Stomach smooth muscle (tissue), 2 donors: ENCODE results near the gene SMR3B.

Experiments used
- H3K27ac ChIP-seq: one replicate; pipeline ENCODE4 v1.7.0; 2013; ENCODE audit warnings: mild to moderate bottlenecking, low read length, inconsistent platforms
- H3K27me3 ChIP-seq, 2 donors: one replicate each; pipeline ENCODE4 v1.7.0; 2013; ENCODE audit warnings: low read length in 2 of 2; ENCODE audit not compliant: insufficient read depth in 2 of 2, control insufficient read depth in 1 of 2
- H3K36me3 ChIP-seq, 2 donors: one replicate each; pipeline ENCODE4 v1.7.0; 2013; ENCODE audit warnings: low read length in 2 of 2; ENCODE audit not compliant: control insufficient read depth in 2 of 2, insufficient read depth in 2 of 2
- H3K4me1 ChIP-seq: one replicate; pipeline ENCODE4 v1.7.0; 2013; ENCODE audit warnings: low read length; ENCODE audit not compliant: control insufficient read depth, insufficient read depth
- H3K4me3 ChIP-seq, 2 donors: one replicate each; pipeline ENCODE4 v1.7.0; 2013; ENCODE audit warnings: low read length in 2 of 2
- H3K9ac ChIP-seq, 2 donors: one replicate each; pipeline ENCODE4 v1.7.0; 2013; ENCODE audit warnings: low read length in 2 of 2, mild to moderate bottlenecking in 1 of 2
- H3K9me3 ChIP-seq, 2 donors: one replicate each; pipeline ENCODE4 v1.7.0; 2013; ENCODE audit warnings: low read length in 2 of 2; ENCODE audit not compliant: control insufficient read depth in 2 of 2
- donor health status: healthy.
- donor health status: Pancreatic carcinoma.

Gene SMR3B

GRCh38 chr4:70372760-70373159 is 10.2 kb upstream of the SMR3B start:
- Histone ChIP-seq H3K27me3 (no peaks in the 10 kb centered on the region), H3K36me3 (no peaks in the 10 kb centered on the region), H3K9me3 (no peaks in the 10 kb centered on the region), H3K27ac (no peak overlapping the region), H3K9ac (no peak overlapping the region), H3K4me3 (no peak overlapping the region), H3K4me1 (no peaks in the 10 kb centered on the region)

- Histone ChIP-seq H3K9ac (no peak overlapping the region), H3K36me3 (no peaks in the 10 kb centered on the region), H3K4me1 (no peaks in the 10 kb centered on the region), H3K4me3 (no peak overlapping the region), H3K27ac (no peak overlapping the region), H3K9me3 (no peaks in the 10 kb centered on the region), H3K27me3 (no peaks in the 10 kb centered on the region)
Measured at GRCh38 chr4:70380578-70380977, 2.4 kb upstream of the SMR3B start.

GRCh38 chr4:70392057-70392776 is 9.3 kb downstream of the SMR3B start:
- H3K27me3 ChIP-seq = no peaks in the 10 kb centered on the region
- no peak overlapping the region for H3K4me3 ChIP-seq
- no peaks in the 10 kb centered on the region for H3K36me3 ChIP-seq
- no peaks in the 10 kb centered on the region for H3K4me1 ChIP-seq
- H3K9ac ChIP-seq = no peak overlapping the region
- no peak overlapping the region for H3K27ac ChIP-seq
- no peaks in the 10 kb centered on the region for H3K9me3 ChIP-seq

- Histone ChIP-seq H3K4me3 (no peak within 1 kb of the TSS), H3K36me3 (no peaks in the 10 kb centered on the region), H3K4me1 (no peaks in the 10 kb centered on the region), H3K9me3 (no peaks in the 10 kb centered on the region), H3K9ac (no peak within 1 kb of the TSS), H3K27ac (no peak within 1 kb of the TSS), H3K27me3 (no peaks in the 10 kb centered on the region)
Measured at GRCh38 chr4:70397580-70397979, 14.6 kb downstream of the SMR3B start, which contains the start of gene OPRPN. TSS of gene OPRPN (plus strand) at chr4:70397940. CDS start at chr4:70399286, 1,346 bp downstream.

GRCh38 chr4:70399319-70399718 is 16.4 kb downstream of the SMR3B start:
- no peak overlapping the region for H3K4me3 ChIP-seq
- no peaks in the 10 kb centered on the region for H3K36me3 ChIP-seq
- H3K27ac ChIP-seq = no peak overlapping the region
- H3K4me1 ChIP-seq = no peaks in the 10 kb centered on the region
- H3K27me3 ChIP-seq = no peaks in the 10 kb centered on the region
- H3K9me3 ChIP-seq = no peaks in the 10 kb centered on the region
- no peak overlapping the region for H3K9ac ChIP-seq

GRCh38 chr4:70402762-70403161 is 19.8 kb downstream of the SMR3B start:
- no peak overlapping the region for H3K27ac ChIP-seq
- no peak overlapping the region for H3K9ac ChIP-seq
- no peaks in the 10 kb centered on the region for H3K27me3 ChIP-seq
- H3K36me3 ChIP-seq = no peaks in the 10 kb centered on the region
- no peaks in the 10 kb centered on the region for H3K4me1 ChIP-seq
- no peaks in the 10 kb centered on the region for H3K9me3 ChIP-seq
- no peak overlapping the region for H3K4me3 ChIP-seq

- Histone ChIP-seq H3K4me1 (no peaks in the 10 kb centered on the region), H3K27me3 (no peaks in the 10 kb centered on the region), H3K36me3 (no peaks in the 10 kb centered on the region), H3K9ac (no peak overlapping the region), H3K27ac (no peak overlapping the region), H3K4me3 (no peak overlapping the region), H3K9me3 (no peaks in the 10 kb centered on the region)
Measured at GRCh38 chr4:70405765-70406164, 22.8 kb downstream of the SMR3B start.

DNA sequence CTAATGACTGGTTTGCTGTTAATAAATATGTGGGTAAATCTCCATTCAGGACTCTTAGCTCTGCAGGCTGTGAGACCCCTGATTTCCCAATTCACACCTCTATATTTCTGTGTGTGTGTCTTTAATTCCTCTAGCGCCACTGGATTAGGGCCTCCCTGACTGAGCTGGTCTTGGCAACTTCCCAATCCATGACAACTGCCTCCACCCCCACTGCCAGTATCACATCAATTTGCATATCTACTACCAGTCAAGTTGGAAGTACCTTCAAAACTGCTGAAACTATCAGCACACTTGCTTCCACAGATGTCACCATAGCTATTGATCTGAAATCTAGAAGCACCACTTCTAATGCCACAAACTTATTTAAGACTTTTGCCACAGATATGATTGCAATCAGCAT is 42.4 kb downstream of the SMR3B start:
- Histone ChIP-seq H3K9ac (no peak overlapping the region), H3K27me3 (no peaks in the 10 kb centered on the region), H3K4me1 (no peaks in the 10 kb centered on the region), H3K4me3 (no peak overlapping the region), H3K27ac (no peak overlapping the region), H3K36me3 (no peaks in the 10 kb centered on the region), H3K9me3 (no peaks in the 10 kb centered on the region)

DNA sequence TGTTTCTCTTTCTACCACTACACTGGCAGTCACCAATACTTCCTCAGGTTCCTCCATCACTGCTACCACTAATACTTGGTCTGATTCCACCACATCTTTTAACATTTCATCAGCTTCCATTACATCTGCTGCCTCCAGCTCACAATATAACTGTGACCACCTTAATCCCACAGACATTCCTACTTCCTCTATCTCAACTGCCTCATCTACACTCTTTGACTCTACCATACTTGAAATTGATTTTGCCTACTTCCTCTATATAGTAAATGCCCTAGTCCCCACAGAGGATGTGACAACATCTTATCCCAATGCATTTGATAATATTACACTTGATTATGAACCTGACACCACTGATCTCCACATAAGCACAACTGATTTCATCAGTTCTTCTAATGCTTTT is 43.9 kb downstream of the SMR3B start:
- H3K4me1 ChIP-seq = no peaks in the 10 kb centered on the region
- H3K27me3 ChIP-seq = no peaks in the 10 kb centered on the region
- H3K9me3 ChIP-seq = no peaks in the 10 kb centered on the region
- H3K27ac ChIP-seq = no peak overlapping the region
- no peak overlapping the region for H3K9ac ChIP-seq
- H3K36me3 ChIP-seq = no peaks in the 10 kb centered on the region
- H3K4me3 ChIP-seq = no peak overlapping the region

DNA sequence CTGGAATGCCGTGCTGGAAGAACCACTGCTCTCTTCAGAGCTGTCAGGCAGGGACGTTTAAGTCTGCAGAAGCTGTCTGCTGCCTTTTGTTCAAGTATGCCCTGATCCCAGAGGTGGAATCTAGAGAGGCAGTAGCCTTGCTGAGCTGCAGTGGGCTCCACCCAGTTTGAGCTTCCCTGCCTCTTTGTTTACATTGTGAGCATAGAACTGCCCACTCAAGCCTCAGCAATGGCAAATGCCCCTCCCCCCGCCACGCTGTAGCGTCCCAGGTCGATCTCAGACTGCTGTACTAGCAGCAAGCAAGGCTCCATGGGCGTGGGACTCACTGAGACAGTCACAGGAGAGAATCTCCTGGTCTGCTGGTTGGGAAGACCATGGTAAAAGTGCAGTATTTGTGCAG is 54.3 kb downstream of the SMR3B start:
- no peak overlapping the region for H3K27ac ChIP-seq
- no peaks in the 10 kb centered on the region for H3K36me3 ChIP-seq
- H3K27me3 ChIP-seq = no peaks in the 10 kb centered on the region
- H3K4me1 ChIP-seq = no peaks in the 10 kb centered on the region
- no peaks in the 10 kb centered on the region for H3K9me3 ChIP-seq
- H3K4me3 ChIP-seq = no peak overlapping the region
- no peak overlapping the region for H3K9ac ChIP-seq
